Body of pancreas (tissue), 4 donors: Measurements from ENCODE around the gene KCNJ11. TPM values are rescaled to one million over a fixed set of nuclear protein-coding genes. Genes with fewer than 3 reads are reported as not detected.

Experiments
- ATAC-seq: fragments of 150-250 bp; one replicate; pipeline ENCODE4 v1.9.1; 2016
- DNase-seq, 4 donors: peaks; one replicate each; pipeline ENCODE4 v3.0.0-alpha.2; 2019
- H3K27ac ChIP-seq, 4 donors: fragments of 200-600 bp; sonication (generic); 1 replicate in 3 of 4; 2 replicates in 1 of 4; pipeline versions ENCODE4 v1.5.1 to v1.6.1; 2016 to 2019; ENCODE audit warnings: mild to moderate bottlenecking in 1 of 4, mixed read lengths in 1 of 4, moderate library complexity in 1 of 4
- H3K27me3 ChIP-seq, 2 donors: fragments of 200-600 bp; sonication (generic); one replicate each; pipeline ENCODE4 v1.6.0; 2016; ENCODE audit warnings: mild to moderate bottlenecking in 1 of 2
- H3K36me3 ChIP-seq, 2 donors: fragments of 200-600 bp; sonication (generic); replicated peaks in 1 of 2; 2 replicates each; pipeline ENCODE4 v1.5.1; 2016; ENCODE audit warnings: low read depth in 2 of 2; ENCODE audit not compliant: insufficient read depth in 1 of 2
- H3K4me1 ChIP-seq: fragments of 200-600 bp; sonication (generic); one replicate; pipeline ENCODE4 v1.6.0; 2016
- H3K4me3 ChIP-seq, 2 donors: fragments of 200-600 bp; sonication (generic); 1 replicate in 1 of 2; 2 replicates in 1 of 2; pipeline ENCODE4 v1.5.1; 2016 to 2019
- H3K9me3 ChIP-seq, 3 donors: fragments of 200-600 bp; sonication (generic); 1 replicate in 2 of 3; 2 replicates in 1 of 3; pipeline ENCODE4 v1.5.1; 2016
- CTCF ChIP-seq, 7 experiments: fragments of 450-650 bp in 4 of 7; fragments of 200-600 bp in 3 of 7; sonication (generic) in 3 of 7; IDR thresholded peaks; one replicate each; pipeline ENCODE4 v1.5.1; 2016 to 2019; ENCODE audit warnings: antibody characterized with exemption in 7 of 7
- POLR2A ChIP-seq, 3 donors: fragments of 450-650 bp; IDR thresholded peaks; one replicate each; pipeline ENCODE4 v1.6.1; 2016; ENCODE audit warnings: antibody characterized with exemption in 3 of 3, mild to moderate bottlenecking in 2 of 3
- WGBS, 2 donors: methylation state at CpG; one replicate each; pipeline ENCODE4 v1.1.5; 2017; 5-methylcytosine and 5-hydroxymethylcytosine counted together
- intact Hi-C: fragments of 100-400 bp; cut with DNase I; formaldehyde crosslinking; loops from one replicate; pipeline ENCODE4 v1.15.1; 2023
- total RNA-seq, 2 donors: library from RNA; depleted of rRNA; stranded (reverse); fragments of >200 nt; gene quantifications; one replicate each; pipeline ENCODE4 v1.1.0, GENCODE V29; 2016

Gene KCNJ11
- total RNA-seq, 2 donors from 2014 or later = 7.6 to 39.4 TPM

DNA sequence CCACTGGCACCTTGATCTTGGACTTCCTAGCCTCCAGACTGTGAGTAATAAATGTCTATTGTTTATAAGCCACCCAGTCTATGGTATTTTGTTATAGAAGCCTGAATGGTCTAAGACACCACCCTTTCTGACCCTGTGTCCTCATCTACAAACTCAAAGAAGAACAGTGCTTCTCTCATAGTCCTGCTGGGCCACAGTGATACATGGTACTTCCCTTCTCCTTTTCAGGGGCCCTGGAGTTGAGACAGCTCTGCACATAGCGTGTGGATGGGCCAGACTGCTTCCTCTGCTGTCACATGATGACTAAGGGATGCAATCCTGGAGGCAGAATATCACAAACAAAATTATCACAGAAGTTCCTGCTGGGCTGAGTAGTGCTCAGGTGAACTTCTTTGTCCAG, 5.0 kb downstream of the KCNJ11 start:
- Histone ChIP-seq H3K27me3 (no peaks in the 10 kb centered on the region), H3K36me3 (no peaks in the 10 kb centered on the region), H3K27ac (no peak overlapping the region), H3K4me3 (no peak overlapping the region), H3K9me3 (no peaks in the 10 kb centered on the region), H3K4me1 (peaks cover 19% of the 10 kb centered on the region)
- intact Hi-C loops = loop anchor here (5.0 kb wide), 1 partner anchor 119 kb away; no protein-coding TSS in a partner anchor
- ATAC-seq (no peak), DNase-seq (no peak)
- TF ChIP-seq CTCF (IDR thresholded peaks at IDR 0.05) = no peak
- TF ChIP-seq POLR2A (IDR thresholded peaks at IDR 0.05) = no peak
- WGBS, 2 donors = 80 to 100% methylated on average over 1 of the region's 1 CpG

- H3K9me3 ChIP-seq = no peaks in the 10 kb centered on the region
- WGBS, 2 donors = 58 to 70% methylated on average over 6 to 8 of the region's 8 CpGs
- no peaks in the 10 kb centered on the region for H3K27me3 ChIP-seq
- H3K4me1 ChIP-seq = peaks cover 14% of the 10 kb centered on the region
- ATAC-seq (no peak), DNase-seq (peak in 1 of 4 donors; percentile 43)
- TF ChIP-seq CTCF (IDR thresholded peaks at IDR 0.05) (no peak), POLR2A (IDR thresholded peaks at IDR 0.05) (no peak)
- H3K27ac ChIP-seq = no peak overlapping the region
- H3K4me3 ChIP-seq = no peak overlapping the region
- no peaks in the 10 kb centered on the region for H3K36me3 ChIP-seq
- intact Hi-C loops = loop anchor here (5.0 kb wide), 1 partner anchor 120 kb away; no protein-coding TSS in a partner anchor
Measured at GRCh38 chr11:17382046-17382728, 6.3 kb downstream of the KCNJ11 start.

- Histone ChIP-seq H3K4me1 (peaks cover 8% of the 10 kb centered on the region), H3K27me3 (no peaks in the 10 kb centered on the region), H3K36me3 (no peaks in the 10 kb centered on the region), H3K4me3 (no peak overlapping the region), H3K9me3 (no peaks in the 10 kb centered on the region), H3K27ac (no peak overlapping the region)
- no peak for TF ChIP-seq CTCF (IDR thresholded peaks at IDR 0.05)
- TF ChIP-seq POLR2A (IDR thresholded peaks at IDR 0.05) = no peak
- no peak for ATAC-seq
- 63 to 79% methylated on average over 4 of the region's 4 CpGs for WGBS, 2 donors
- intact Hi-C loops = loop anchor here (5.0 kb wide), 1 partner anchor 121 kb away; no protein-coding TSS in a partner anchor
- DNase-seq = no peak
Measured at GRCh38 chr11:17381156-17381555, 7.3 kb downstream of the KCNJ11 start.

GRCh38 chr11:17379383-17380180, 8.9 kb downstream of the KCNJ11 start:
- intact Hi-C loops = loop anchor here (5.0 kb wide), 1 partner anchor 123 kb away; no protein-coding TSS in a partner anchor
- Histone ChIP-seq H3K36me3 (no peaks in the 10 kb centered on the region), H3K4me1 (no peaks in the 10 kb centered on the region), H3K9me3 (no peaks in the 10 kb centered on the region), H3K4me3 (no peak overlapping the region), H3K27me3 (no peaks in the 10 kb centered on the region), H3K27ac (no peak overlapping the region)
- WGBS, 2 donors = 86 to 90% methylated on average over 7 of the region's 7 CpGs
- ATAC-seq (no peak), DNase-seq (no peak)
- TF ChIP-seq CTCF (IDR thresholded peaks at IDR 0.05) = no peak
- TF ChIP-seq POLR2A (IDR thresholded peaks at IDR 0.05) = no peak
